Measurements from ENCODE around the gene DNAJB1. TPM values are rescaled to one million over a fixed set of nuclear protein-coding genes. Genes with fewer than 3 reads are reported as not detected.

DNAJB1 gene
- total RNA-seq, 1 donor from 2014 or later: 45.7 TPM

- Mint-ChIP-seq H3K27ac (ENCODE audit: unreplicated experiment) (no peak overlapping the region), H3K4me1 (ENCODE audit: unreplicated experiment) (peaks cover 11% of the 10 kb centered on the region), H3K4me3 (ENCODE audit: unreplicated experiment) (no peak overlapping the region), H3K27me3 (ENCODE audit: unreplicated experiment) (peaks cover 7% of the 10 kb centered on the region), H3K9me3 (ENCODE audit: unreplicated experiment) (no peaks in the 10 kb centered on the region), H3K36me3 (ENCODE audit: low read depth, unreplicated experiment) (no peaks in the 10 kb centered on the region)
- DNase-seq (ENCODE audit: low spot score): no peak
- TF ChIP-seq, protein P1, sequence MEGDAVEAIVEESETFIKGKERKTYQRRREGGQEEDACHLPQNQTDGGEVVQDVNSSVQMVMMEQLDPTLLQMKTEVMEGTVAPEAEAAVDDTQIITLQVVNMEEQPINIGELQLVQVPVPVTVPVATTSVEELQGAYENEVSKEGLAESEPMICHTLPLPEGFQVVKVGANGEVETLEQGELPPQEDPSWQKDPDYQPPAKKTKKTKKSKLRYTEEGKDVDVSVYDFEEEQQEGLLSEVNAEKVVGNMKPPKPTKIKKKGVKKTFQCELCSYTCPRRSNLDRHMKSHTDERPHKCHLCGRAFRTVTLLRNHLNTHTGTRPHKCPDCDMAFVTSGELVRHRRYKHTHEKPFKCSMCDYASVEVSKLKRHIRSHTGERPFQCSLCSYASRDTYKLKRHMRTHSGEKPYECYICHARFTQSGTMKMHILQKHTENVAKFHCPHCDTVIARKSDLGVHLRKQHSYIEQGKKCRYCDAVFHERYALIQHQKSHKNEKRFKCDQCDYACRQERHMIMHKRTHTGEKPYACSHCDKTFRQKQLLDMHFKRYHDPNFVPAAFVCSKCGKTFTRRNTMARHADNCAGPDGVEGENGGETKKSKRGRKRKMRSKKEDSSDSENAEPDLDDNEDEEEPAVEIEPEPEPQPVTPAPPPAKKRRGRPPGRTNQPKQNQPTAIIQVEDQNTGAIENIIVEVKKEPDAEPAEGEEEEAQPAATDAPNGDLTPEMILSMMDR (IDR thresholded peaks at IDR 0.05; ENCODE audit: unreplicated experiment): no peak
These were observed 40.3 kb upstream of the DNAJB1 start for GRCh38 chr19:14558370-14559066.

DNA sequence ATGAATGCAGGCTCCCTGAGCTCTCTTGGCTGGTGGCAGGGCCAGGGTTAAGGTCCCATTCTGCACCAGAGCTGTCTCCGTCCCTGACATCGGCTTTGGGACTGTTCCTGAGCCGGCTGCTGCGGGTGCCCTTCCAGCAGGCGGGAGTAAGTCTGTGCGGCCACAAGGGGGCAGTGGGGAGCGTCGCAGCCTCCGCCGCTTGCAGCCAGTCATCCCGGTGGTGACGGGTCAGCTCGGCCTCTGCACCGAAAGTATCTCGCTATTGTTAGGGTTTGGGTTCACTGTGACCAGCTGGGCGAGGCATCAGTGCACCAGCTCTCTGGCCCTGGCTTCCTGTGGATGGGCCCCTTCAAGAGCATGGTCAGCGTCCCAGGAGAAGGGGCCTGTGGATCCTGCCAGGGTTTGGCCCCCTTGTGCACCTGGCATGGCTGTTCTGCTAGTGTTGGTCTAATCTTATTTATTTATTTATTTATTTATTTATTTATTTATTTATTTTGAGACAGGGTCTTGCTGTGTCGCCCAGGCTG is 38.5 kb upstream of the DNAJB1 start:
- DNase-seq (ENCODE audit: low spot score): peak; percentile 85
- TF ChIP-seq, protein P1 (IDR thresholded peaks at IDR 0.05; ENCODE audit: unreplicated experiment): peak; percentile 85
- H3K4me1 Mint-ChIP-seq (ENCODE audit: unreplicated experiment): peaks cover 11% of the 10 kb centered on the region
- H3K36me3 Mint-ChIP-seq (ENCODE audit: low read depth, unreplicated experiment): no peaks in the 10 kb centered on the region
- no peaks in the 10 kb centered on the region for H3K9me3 Mint-ChIP-seq (ENCODE audit: unreplicated experiment)
- no peak overlapping the region for H3K27ac Mint-ChIP-seq (ENCODE audit: unreplicated experiment)
- peaks cover 7% of the 10 kb centered on the region for H3K27me3 Mint-ChIP-seq (ENCODE audit: unreplicated experiment)
- H3K4me3 Mint-ChIP-seq (ENCODE audit: unreplicated experiment): no peak overlapping the region

DNA sequence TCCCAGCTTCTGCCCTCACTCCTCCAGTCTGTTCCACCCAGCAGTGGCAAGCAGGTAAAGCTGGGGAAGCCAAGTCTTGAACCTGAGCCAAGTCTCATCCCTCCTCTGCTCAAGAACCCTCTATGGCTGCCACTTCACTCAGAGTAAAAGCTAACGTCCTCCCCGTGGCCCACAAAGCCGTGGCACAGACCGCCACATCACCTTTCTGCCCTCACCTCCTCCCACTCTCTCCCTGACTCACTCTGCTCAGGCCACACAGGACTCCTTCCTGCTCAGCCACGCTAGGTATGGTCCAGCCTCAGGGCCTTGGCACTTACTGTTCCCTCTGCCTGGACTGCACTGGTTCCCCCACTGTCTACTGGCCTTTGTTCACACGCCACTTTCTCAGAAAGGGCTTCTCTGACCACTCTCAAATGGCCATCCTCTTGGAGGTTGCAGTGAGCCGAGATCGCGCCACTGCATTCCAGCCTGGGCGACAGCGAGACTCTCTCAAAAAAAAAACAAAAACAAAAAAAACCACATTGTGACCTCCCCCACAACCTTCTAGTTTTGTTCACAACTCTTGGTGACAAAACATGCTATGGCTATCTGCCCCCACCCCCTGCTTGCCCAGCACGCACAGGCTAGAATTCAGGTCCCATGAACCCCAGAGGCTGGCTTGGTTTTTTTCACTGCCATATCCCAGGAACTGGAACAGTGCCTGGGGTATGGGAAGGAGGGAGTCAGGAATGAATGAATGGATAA is 37.9 kb upstream of the DNAJB1 start:
- Mint-ChIP-seq H3K4me1 (ENCODE audit: unreplicated experiment) (peaks cover 11% of the 10 kb centered on the region), H3K4me3 (ENCODE audit: unreplicated experiment) (no peak overlapping the region), H3K36me3 (ENCODE audit: low read depth, unreplicated experiment) (no peaks in the 10 kb centered on the region), H3K9me3 (ENCODE audit: unreplicated experiment) (no peaks in the 10 kb centered on the region), H3K27me3 (ENCODE audit: unreplicated experiment) (peaks cover 7% of the 10 kb centered on the region), H3K27ac (ENCODE audit: unreplicated experiment) (no peak overlapping the region)
- TF ChIP-seq, protein P1 (IDR thresholded peaks at IDR 0.05; ENCODE audit: unreplicated experiment): no peak
- no peak for DNase-seq (ENCODE audit: low spot score)

GRCh38 chr19:14554382-14554812 is 36.2 kb upstream of the DNAJB1 start:
- TF ChIP-seq, protein P1 (IDR thresholded peaks at IDR 0.05; ENCODE audit: unreplicated experiment): no peak
- no peaks in the 10 kb centered on the region for H3K36me3 Mint-ChIP-seq (ENCODE audit: low read depth, unreplicated experiment)
- H3K27ac Mint-ChIP-seq (ENCODE audit: unreplicated experiment): no peak overlapping the region
- H3K27me3 Mint-ChIP-seq (ENCODE audit: unreplicated experiment): peaks cover 5% of the 10 kb centered on the region
- no peak overlapping the region for H3K4me3 Mint-ChIP-seq (ENCODE audit: unreplicated experiment)
- H3K4me1 Mint-ChIP-seq (ENCODE audit: unreplicated experiment): peaks cover 10% of the 10 kb centered on the region
- DNase-seq (ENCODE audit: low spot score): no peak
- H3K9me3 Mint-ChIP-seq (ENCODE audit: unreplicated experiment): no peaks in the 10 kb centered on the region

DNA sequence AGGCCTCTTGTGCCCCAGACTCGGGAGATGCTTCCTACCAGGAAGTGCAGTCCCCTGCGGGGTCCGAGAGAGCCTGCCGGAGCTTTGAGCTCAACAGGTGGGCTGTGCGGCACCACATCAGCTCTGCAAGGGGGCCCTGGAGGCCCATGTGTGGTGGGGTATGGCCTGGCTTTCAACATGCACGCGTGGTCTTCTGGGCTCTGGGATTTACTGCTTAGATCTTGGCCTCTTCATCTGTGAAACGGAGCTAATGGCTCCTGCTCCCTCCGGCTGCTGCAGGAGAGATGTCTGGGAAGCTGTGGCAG is 35.7 kb upstream of the DNAJB1 start:
- TF ChIP-seq, protein P1 (IDR thresholded peaks at IDR 0.05; ENCODE audit: unreplicated experiment): no peak
- Mint-ChIP-seq H3K36me3 (ENCODE audit: low read depth, unreplicated experiment) (no peaks in the 10 kb centered on the region), H3K27ac (ENCODE audit: unreplicated experiment) (no peak overlapping the region), H3K4me3 (ENCODE audit: unreplicated experiment) (no peak overlapping the region), H3K9me3 (ENCODE audit: unreplicated experiment) (no peaks in the 10 kb centered on the region), H3K27me3 (ENCODE audit: unreplicated experiment) (peaks cover 5% of the 10 kb centered on the region), H3K4me1 (ENCODE audit: unreplicated experiment) (peaks cover 6% of the 10 kb centered on the region)
- DNase-seq (ENCODE audit: low spot score): no peak

All from endothelial cell (in vitro differentiated cells).